ENCODE results near the gene PANK4.
"Not testable (repeated sequence)": the region's sequence is repeated elsewhere in the genome, so short reads cannot be mapped to it uniquely, and the experiment has no call there.

Gene PANK4

DNA sequence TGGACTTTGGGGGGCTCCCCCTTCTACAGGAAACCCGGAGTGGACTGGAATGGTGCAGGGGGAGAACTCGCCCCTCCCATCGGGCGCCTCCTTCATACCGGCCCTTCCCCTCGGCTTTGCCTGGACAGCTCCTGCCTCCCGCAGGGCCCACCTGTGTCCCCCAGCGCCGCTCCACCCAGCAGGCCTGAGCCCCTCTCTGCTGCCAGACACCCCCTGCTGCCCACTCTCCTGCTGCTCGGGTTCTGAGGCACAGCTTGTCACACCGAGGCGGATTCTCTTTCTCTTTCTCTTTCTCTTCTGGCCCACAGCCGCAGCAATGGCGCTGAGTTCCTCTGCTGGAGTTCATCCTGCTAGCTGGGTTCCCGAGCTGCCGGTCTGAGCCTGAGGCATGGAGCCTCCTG, 29.9 kb upstream of the PANK4 start, which contains the start of gene TNFRSF14:
TNFRSF14 (plus strand) TSS at position 95 of the 401 bp plus-strand sequence; CDS start at position 389, 294 bp downstream.
- Histone ChIP-seq H3K9ac (ENCODE audit: low read length) (peak within 1 kb of the TSS; percentile 99), H3K27me3 (ENCODE audit: control insufficient read depth, insufficient read depth, low read length) (no peaks in the 10 kb centered on the region), H3K4me3 (ENCODE audit: low read length) (peak within 1 kb of the TSS; percentile 78), H3K36me3 (ENCODE audit: control insufficient read depth, insufficient read depth, low read length) (peaks cover 11% of the 10 kb centered on the region), H3K4me1 (ENCODE audit: control insufficient read depth, insufficient read depth, low read length) (peaks cover 6% of the 10 kb centered on the region), H3K27ac (ENCODE audit: low read depth, low read length) (peak within 1 kb of the TSS; percentile 83)

DNA sequence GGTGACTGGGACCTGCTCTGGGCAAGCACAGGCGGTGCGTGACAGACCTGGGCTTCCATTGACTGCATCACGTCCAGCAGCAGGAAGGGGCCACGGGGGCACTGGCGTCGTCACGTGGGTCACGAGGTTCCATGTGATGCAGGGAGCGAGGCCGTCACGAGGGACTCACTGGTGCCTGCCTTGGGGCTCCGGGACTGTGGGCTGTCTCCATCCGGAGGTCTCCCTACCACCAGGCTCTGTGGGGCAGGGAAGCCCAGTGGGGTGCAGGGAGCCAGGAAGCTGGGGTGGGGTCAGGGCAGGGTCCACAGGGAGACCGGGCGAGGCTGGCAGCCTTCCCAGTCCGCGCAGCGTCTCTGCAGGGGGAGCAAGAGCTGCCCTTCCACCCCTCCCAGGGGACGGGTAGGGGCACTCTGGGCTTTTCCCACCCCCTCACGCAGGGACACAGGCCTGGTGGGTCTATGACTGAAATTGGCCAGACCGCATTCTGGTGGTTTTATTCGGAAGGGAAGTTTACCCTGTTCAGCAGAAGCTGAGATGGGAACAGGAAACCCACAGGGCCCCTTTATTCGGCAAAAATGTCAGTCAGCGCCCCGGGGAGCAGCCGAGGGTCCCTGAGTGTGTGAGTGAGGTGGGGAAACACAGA, 29.4 kb upstream of the PANK4 start:
- H3K27ac ChIP-seq (ENCODE audit: low read depth, low read length): peak overlapping the region; percentile 83
- H3K9ac ChIP-seq (ENCODE audit: low read length): peak overlapping the region; percentile 99
- H3K4me1 ChIP-seq (ENCODE audit: control insufficient read depth, insufficient read depth, low read length): peaks cover 6% of the 10 kb centered on the region
- H3K27me3 ChIP-seq (ENCODE audit: control insufficient read depth, insufficient read depth, low read length): no peaks in the 10 kb centered on the region
- peak overlapping the region; percentile 78 for H3K4me3 ChIP-seq (ENCODE audit: low read length)
- peaks cover 11% of the 10 kb centered on the region for H3K36me3 ChIP-seq (ENCODE audit: control insufficient read depth, insufficient read depth, low read length)

- Histone ChIP-seq H3K27me3 (ENCODE audit: control insufficient read depth, insufficient read depth, low read length) (no peaks in the 10 kb centered on the region), H3K4me1 (ENCODE audit: control insufficient read depth, insufficient read depth, low read length) (peaks cover 6% of the 10 kb centered on the region), H3K36me3 (ENCODE audit: control insufficient read depth, insufficient read depth, low read length) (peaks cover 8% of the 10 kb centered on the region), H3K4me3 (ENCODE audit: low read length) (peak overlapping the region; percentile 78), H3K27ac (ENCODE audit: low read depth, low read length) (no peak overlapping the region), H3K9ac (ENCODE audit: low read length) (no peak overlapping the region)
Measured at GRCh38 chr1:2554621-2555387, 28.4 kb upstream of the PANK4 start.

DNA sequence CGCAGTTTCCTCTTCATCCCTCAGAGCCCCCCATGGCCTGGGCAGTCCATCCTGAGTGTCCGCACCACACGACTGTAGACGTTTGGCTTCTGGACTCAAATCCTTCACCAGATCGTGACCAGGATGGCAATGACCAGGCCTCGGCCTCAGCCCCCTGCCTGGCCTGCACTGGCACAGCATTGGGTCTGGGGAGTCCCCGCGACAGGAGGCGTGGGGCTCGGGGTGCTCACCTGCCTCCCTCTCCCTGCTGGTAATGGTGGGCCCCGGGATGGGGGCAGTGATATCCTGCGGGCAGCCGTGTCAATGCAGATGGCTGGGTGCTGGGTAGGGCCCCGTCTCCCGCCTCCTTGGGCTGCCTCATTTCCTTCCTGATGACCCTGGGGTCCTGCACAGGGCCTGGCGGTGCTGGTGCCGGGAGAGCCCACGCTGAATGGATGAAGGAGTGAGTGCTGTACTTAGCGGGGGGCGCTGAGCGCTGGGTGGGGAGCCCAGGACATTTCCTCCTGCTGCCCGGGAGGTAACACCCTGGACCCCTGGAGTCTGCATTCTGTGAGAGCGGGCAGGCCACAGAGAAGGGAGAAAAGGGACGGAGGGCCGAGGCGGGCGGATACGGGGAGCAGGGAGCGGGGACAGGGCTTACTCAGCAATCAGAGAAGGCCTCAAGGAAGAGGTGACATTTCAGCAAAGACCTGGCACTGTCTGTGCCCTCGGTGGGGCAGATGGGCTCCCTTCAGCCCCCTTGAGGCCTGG, 27.6 kb upstream of the PANK4 start:
- Histone ChIP-seq H3K4me1 (ENCODE audit: control insufficient read depth, insufficient read depth, low read length) (peaks cover 9% of the 10 kb centered on the region), H3K9ac (ENCODE audit: low read length) (no peak overlapping the region), H3K4me3 (ENCODE audit: low read length) (no peak overlapping the region), H3K27ac (ENCODE audit: low read depth, low read length) (no peak overlapping the region), H3K27me3 (ENCODE audit: control insufficient read depth, insufficient read depth, low read length) (no peaks in the 10 kb centered on the region), H3K36me3 (ENCODE audit: control insufficient read depth, insufficient read depth, low read length) (peaks cover 4% of the 10 kb centered on the region)

- not testable (repeated sequence) for H3K9ac ChIP-seq (ENCODE audit: low read length); H3K4me3 ChIP-seq (ENCODE audit: low read length); H3K27ac ChIP-seq (ENCODE audit: low read depth, low read length); H3K27me3 ChIP-seq (ENCODE audit: control insufficient read depth, insufficient read depth, low read length); H3K36me3 ChIP-seq (ENCODE audit: control insufficient read depth, insufficient read depth, low read length)
- peaks cover 11% of the 10 kb centered on the region for H3K4me1 ChIP-seq (ENCODE audit: control insufficient read depth, insufficient read depth, low read length)
Measured at GRCh38 chr1:2553076-2553475, 26.7 kb upstream of the PANK4 start.

DNA sequence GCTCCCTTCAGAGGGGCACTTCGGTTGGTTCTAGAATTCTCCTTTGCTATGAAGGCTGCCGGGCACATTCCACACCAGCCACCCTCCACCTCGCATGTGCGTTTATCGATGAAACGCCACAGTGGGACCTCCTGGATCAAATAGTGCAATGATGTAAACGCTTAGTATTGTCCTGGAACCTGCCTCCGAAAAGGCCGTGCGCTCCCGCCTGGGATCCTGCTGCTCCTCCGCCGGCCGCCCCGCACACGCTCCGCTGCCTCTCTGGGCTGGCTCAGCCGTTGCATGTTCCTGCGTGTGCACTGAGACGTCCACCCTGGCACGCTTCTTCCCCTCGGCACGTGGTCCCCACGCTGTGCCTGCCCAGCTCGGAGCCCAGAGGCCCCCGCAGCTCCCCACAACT, 25.8 kb upstream of the PANK4 start:
- Histone ChIP-seq H3K36me3 (ENCODE audit: control insufficient read depth, insufficient read depth, low read length) (no peaks in the 10 kb centered on the region), H3K4me3 (ENCODE audit: low read length) (no peak overlapping the region), H3K27me3 (ENCODE audit: control insufficient read depth, insufficient read depth, low read length) (no peaks in the 10 kb centered on the region), H3K9ac (ENCODE audit: low read length) (no peak overlapping the region), H3K27ac (ENCODE audit: low read depth, low read length) (no peak overlapping the region), H3K4me1 (ENCODE audit: control insufficient read depth, insufficient read depth, low read length) (peaks cover 7% of the 10 kb centered on the region)

- not testable (repeated sequence) for H3K27me3 ChIP-seq (ENCODE audit: control insufficient read depth, insufficient read depth, low read length); H3K4me3 ChIP-seq (ENCODE audit: low read length); H3K27ac ChIP-seq (ENCODE audit: low read depth, low read length); H3K9ac ChIP-seq (ENCODE audit: low read length); H3K36me3 ChIP-seq (ENCODE audit: control insufficient read depth, insufficient read depth, low read length); H3K4me1 ChIP-seq (ENCODE audit: control insufficient read depth, insufficient read depth, low read length)
Measured at GRCh38 chr1:2551544-2551943, 25.1 kb upstream of the PANK4 start.

DNA sequence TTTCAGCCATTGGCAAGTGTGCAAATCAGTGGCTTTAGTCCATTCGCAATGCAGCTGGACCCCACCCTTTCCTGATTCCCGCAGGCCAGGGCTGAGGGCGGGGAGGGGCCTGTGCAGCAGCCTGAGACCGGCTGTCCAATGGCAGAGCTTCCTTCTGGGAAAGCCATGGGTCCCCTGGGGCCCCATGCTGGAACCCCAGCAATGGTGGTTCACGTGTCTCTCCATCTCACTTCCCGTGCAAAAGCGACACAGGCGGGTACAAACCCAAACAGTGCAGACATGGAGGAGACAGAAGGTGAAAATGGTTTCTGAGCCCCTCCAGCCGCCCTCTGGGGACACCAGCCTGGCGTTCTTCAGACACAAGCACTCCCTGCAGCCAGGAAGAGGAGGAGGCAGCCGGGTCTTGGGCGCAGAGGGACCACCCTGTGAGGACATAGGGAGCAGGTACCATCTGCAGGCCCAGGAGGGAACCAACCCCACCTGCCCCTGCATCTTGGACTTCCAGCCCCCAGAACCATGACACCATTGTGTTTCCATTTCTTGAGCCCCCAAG, 24.0 kb upstream of the PANK4 start:
- not testable (repeated sequence) for H3K4me3 ChIP-seq (ENCODE audit: low read length); H3K9ac ChIP-seq (ENCODE audit: low read length); H3K4me1 ChIP-seq (ENCODE audit: control insufficient read depth, insufficient read depth, low read length); H3K36me3 ChIP-seq (ENCODE audit: control insufficient read depth, insufficient read depth, low read length); H3K27ac ChIP-seq (ENCODE audit: low read depth, low read length); H3K27me3 ChIP-seq (ENCODE audit: control insufficient read depth, insufficient read depth, low read length)

- peak overlapping the region; percentile 32 for H3K9ac ChIP-seq (ENCODE audit: low read length)
- H3K36me3 ChIP-seq (ENCODE audit: control insufficient read depth, insufficient read depth, low read length); H3K4me1 ChIP-seq (ENCODE audit: control insufficient read depth, insufficient read depth, low read length); H3K27me3 ChIP-seq (ENCODE audit: control insufficient read depth, insufficient read depth, low read length): not testable (repeated sequence)
- H3K4me3 ChIP-seq (ENCODE audit: low read length): peak overlapping the region; percentile 57
- peak overlapping the region; percentile 84 for H3K27ac ChIP-seq (ENCODE audit: low read depth, low read length)
Measured at GRCh38 chr1:2549367-2550029, 23.1 kb upstream of the PANK4 start.

DNA sequence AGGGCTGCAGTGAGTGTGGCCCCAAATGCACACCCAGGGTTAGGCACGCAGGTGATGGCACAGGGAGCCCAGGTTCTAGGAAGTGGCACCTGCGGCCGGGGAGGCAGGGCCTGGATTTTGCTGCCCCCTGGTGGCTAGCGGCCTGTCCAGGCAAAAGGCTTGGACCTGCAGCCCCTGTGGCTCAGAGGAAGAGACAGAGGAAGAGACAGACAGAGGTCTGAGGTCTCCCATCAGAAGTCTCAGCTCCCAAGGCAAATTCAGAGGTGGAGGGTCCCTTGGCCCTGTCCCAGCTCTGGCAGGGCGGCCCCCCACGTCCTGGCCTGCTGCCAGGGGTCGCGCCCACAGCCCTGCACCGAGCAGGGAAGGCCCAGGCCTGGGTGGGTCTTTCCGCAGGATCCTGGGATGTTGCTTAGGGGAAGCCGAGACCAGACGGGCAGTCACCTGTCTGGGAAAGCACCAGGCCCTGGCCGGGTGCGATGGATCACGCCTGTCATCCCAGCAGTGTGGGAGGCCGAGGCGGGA, 21.7 kb upstream of the PANK4 start:
- peaks cover 4% of the 10 kb centered on the region for H3K4me1 ChIP-seq (ENCODE audit: control insufficient read depth, insufficient read depth, low read length)

GRCh38 chr1:2547210-2548067, 21.0 kb upstream of the PANK4 start:
- H3K4me1 ChIP-seq (ENCODE audit: control insufficient read depth, insufficient read depth, low read length): peaks cover 4% of the 10 kb centered on the region
- H3K4me3 ChIP-seq (ENCODE audit: low read length): peak overlapping the region; percentile 70
- peak overlapping the region; percentile 40 for H3K9ac ChIP-seq (ENCODE audit: low read length)

More for the DNA sequence above, 21.7 kb upstream of the PANK4 start:
- Histone ChIP-seq H3K36me3 (ENCODE audit: control insufficient read depth, insufficient read depth, low read length) (no peaks in the 10 kb centered on the region), H3K9ac (ENCODE audit: low read length) (no peak overlapping the region), H3K4me3 (ENCODE audit: low read length) (peak overlapping the region; percentile 70), H3K27me3 (ENCODE audit: control insufficient read depth, insufficient read depth, low read length) (peaks cover 3% of the 10 kb centered on the region), H3K27ac (ENCODE audit: low read depth, low read length) (peak overlapping the region; percentile 25)

More at GRCh38 chr1:2547210-2548067, 21.0 kb upstream of the PANK4 start:
- no peaks in the 10 kb centered on the region for H3K36me3 ChIP-seq (ENCODE audit: control insufficient read depth, insufficient read depth, low read length)
- H3K27ac ChIP-seq (ENCODE audit: low read depth, low read length): peak overlapping the region; percentile 25
- peaks cover 3% of the 10 kb centered on the region for H3K27me3 ChIP-seq (ENCODE audit: control insufficient read depth, insufficient read depth, low read length)

Measured in rectal smooth muscle tissue (tissue), 1 donor.